Loucy (cell line): Measurements from ENCODE around the gene LHPP.

Experiments used
- CTCF ChIP-seq: fragments of 200-600 bp; sonication (generic); conservative IDR thresholded peaks from 2 replicates; pipeline ENCODE4 v1.5.1; 2014; ENCODE audit warnings: mild to moderate bottlenecking, antibody characterized with exemption, low read length
- EZH2phosphoT487 ChIP-seq: fragments of 200-600 bp; IDR thresholded peaks from 2 replicates; pipeline ENCODE4 v1.6.1; 2018; ENCODE audit warnings: antibody characterized with exemption, mild to moderate bottlenecking, moderate library complexity, borderline replicate concordance

DNA sequence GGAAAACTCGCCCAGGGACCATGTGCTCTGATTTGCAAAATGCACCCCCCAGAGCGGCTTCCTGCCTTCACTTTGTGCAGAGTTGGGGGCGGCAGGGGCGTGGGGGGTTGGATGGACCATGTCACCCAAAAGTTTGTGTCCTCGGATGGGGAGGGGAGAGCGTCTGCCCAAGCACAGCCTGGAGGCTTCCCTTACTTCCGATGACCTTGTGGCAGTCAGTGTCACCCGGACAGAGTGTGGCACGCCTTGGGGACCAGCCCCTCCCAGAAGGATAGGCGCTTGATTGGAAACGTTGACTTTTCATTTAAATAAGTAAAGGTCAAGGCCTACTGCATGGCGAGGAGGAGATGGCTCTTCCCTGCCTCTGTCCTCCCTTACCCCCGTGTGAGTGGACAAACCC, 71.6 kb downstream of the LHPP start:
- no peak for TF ChIP-seq CTCF
- TF ChIP-seq EZH2phosphoT487, result no peak
